ENCODE results near the gene CUX1.

DNA sequence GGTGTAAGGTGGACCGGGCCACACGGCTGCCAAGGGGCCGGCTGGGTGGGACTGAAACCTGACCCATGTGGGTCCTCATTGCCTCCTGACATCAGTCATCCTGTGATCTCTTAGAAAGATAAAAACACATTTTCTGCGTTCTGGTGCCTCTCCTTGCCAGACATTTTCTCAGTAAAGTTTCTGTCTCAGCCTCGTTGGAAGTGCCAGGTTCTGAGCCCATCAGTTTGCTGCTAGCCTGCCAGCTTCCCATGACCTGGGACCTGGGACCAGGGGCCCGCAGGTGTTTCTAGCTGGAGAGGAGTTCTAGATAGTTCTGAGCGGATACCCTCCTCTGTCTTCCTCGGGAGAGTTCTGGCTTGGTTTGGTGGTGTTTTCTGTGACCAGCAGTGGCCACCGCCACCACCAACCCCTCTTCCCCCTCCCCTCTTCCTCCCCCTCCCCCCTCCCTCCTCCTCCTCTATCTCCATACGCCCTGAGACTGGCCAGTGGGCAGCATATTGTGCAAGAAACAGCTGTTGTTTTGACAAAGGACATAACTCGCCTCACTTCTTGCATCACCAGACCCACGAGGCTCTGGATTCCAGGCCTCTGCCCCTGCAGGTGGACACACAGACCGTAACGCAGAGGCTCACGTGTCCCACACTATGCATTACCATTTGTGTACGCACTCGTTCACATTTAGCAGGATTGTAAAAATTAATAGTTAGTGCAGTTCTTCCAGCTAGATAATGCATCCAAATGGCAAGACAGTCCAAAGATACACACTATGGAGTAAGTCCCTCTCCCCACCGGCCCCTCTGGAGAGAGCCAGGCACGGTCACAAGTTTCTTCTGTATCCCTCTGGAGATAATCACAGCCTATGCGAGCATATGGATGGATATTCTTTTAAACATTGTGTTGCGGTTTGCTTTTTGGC, 94.6 kb downstream of the CUX1 start:
- TF ChIP-seq, protein P1, sequence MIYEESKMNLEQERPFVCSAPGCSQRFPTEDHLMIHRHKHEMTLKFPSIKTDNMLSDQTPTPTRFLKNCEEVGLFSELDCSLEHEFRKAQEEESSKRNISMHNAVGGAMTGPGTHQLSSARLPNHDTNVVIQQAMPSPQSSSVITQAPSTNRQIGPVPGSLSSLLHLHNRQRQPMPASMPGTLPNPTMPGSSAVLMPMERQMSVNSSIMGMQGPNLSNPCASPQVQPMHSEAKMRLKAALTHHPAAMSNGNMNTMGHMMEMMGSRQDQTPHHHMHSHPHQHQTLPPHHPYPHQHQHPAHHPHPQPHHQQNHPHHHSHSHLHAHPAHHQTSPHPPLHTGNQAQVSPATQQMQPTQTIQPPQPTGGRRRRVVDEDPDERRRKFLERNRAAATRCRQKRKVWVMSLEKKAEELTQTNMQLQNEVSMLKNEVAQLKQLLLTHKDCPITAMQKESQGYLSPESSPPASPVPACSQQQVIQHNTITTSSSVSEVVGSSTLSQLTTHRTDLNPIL (CRISPR knock-in tag; IDR thresholded peaks at IDR 0.05; ENCODE audit: low read depth) = no peak
- no peak for TF ChIP-seq TCF4 (CRISPR knock-in tag; IDR thresholded peaks at IDR 0.05; ENCODE audit: borderline replicate concordance)
- TF ChIP-seq CSRNP3 (CRISPR knock-in tag; IDR thresholded peaks at IDR 0.05) = no peak

Data from SK-N-SH treated with all-trans-retinoic acid at 6 μM for 48 hours (cell line).